Large intestine (tissue), 3 donors: Measurements from ENCODE around the gene TTC32. TPM values are rescaled to one million over a fixed set of nuclear protein-coding genes. Genes with fewer than 3 reads are reported as not detected.

Experiments
- DNase-seq, 2 donors: peaks; one replicate each; pipeline versions ENCODE4 v3.0.0 to v3.0.0-alpha.2; 2013
- H3K27ac ChIP-seq: one replicate; pipeline ENCODE4 v1.5.1; 2013; ENCODE audit warnings: low read length
- H3K27me3 ChIP-seq: 2 replicates; pipeline ENCODE4 v1.6.1; 2013; ENCODE audit warnings: low read length; ENCODE audit not compliant: control insufficient read depth, insufficient read depth
- H3K36me3 ChIP-seq: 2 replicates; pipeline ENCODE4 v1.6.1; 2013; ENCODE audit warnings: low read length; ENCODE audit not compliant: control insufficient read depth, insufficient read depth
- H3K4me1 ChIP-seq: one replicate; pipeline ENCODE4 v1.6.1; 2013; ENCODE audit warnings: low read length; ENCODE audit not compliant: control insufficient read depth, insufficient read depth
- H3K4me3 ChIP-seq: one replicate; pipeline ENCODE4 v1.5.1; 2013; ENCODE audit warnings: low read length
- H3K9me3 ChIP-seq: one replicate; pipeline ENCODE4 v1.6.1; 2013; ENCODE audit warnings: mild to moderate bottlenecking, low read depth, low read length, moderate library complexity; ENCODE audit not compliant: control insufficient read depth
- WGBS: methylation state at CpG from one replicate; pipeline ENCODE4 v1.1.5; 2013; ENCODE audit warnings: low lambda C conversion rate; ENCODE audit not compliant: insufficient coverage; 5-methylcytosine and 5-hydroxymethylcytosine counted together
- polyA plus RNA-seq: library from polyadenylated mRNA; unstranded; fragments of 120-200 nt; gene quantifications from one replicate; pipeline ENCODE4 v1.2.1, GENCODE V29; 2013

The TTC32 gene
- polyA plus RNA-seq, 1 donor, result 24.0 TPM

- WGBS, result no CpG with 5 or more reads among the region's 20 CpGs
- H3K4me1 ChIP-seq, result peaks cover 21% of the 10 kb centered on the region
- H3K27me3 ChIP-seq, result no peaks in the 10 kb centered on the region
- peak overlapping the region; percentile 53 for H3K27ac ChIP-seq
- H3K4me3 ChIP-seq, result no peak overlapping the region
- no peak for DNase-seq
- H3K36me3 ChIP-seq, result no peaks in the 10 kb centered on the region
- no peaks in the 10 kb centered on the region for H3K9me3 ChIP-seq
These were observed 46.9 kb downstream of the TTC32 start for GRCh38 chr2:19854596-19855541.

- Histone ChIP-seq H3K9me3 (no peaks in the 10 kb centered on the region), H3K27ac (no peak overlapping the region), H3K4me1 (peaks cover 19% of the 10 kb centered on the region), H3K4me3 (no peak overlapping the region), H3K36me3 (no peaks in the 10 kb centered on the region), H3K27me3 (no peaks in the 10 kb centered on the region)
- DNase-seq, result no peak
- no CpG with 5 or more reads among the region's 7 CpGs for WGBS
These were observed 50.6 kb downstream of the TTC32 start for GRCh38 chr2:19851116-19851695.

- Histone ChIP-seq H3K27ac (no peak overlapping the region), H3K4me3 (no peak overlapping the region), H3K36me3 (no peaks in the 10 kb centered on the region), H3K9me3 (no peaks in the 10 kb centered on the region), H3K4me1 (peaks cover 11% of the 10 kb centered on the region), H3K27me3 (no peaks in the 10 kb centered on the region)
- WGBS, result 80% methylated on average over 3 of the region's 14 CpGs
- DNase-seq, result no peak
These were observed 51.4 kb downstream of the TTC32 start for GRCh38 chr2:19850056-19851050.

GRCh38 chr2:19848952-19849351 is 52.8 kb downstream of the TTC32 start:
- Histone ChIP-seq H3K27ac (no peak overlapping the region), H3K36me3 (no peaks in the 10 kb centered on the region), H3K27me3 (peaks cover 3% of the 10 kb centered on the region), H3K4me3 (no peak overlapping the region), H3K4me1 (no peaks in the 10 kb centered on the region), H3K9me3 (no peaks in the 10 kb centered on the region)
- no CpG with 5 or more reads among the region's 5 CpGs for WGBS
- DNase-seq, result no peak

- H3K9me3 ChIP-seq, result no peaks in the 10 kb centered on the region
- DNase-seq, result no peak
- no peak overlapping the region for H3K4me3 ChIP-seq
- H3K4me1 ChIP-seq, result no peaks in the 10 kb centered on the region
- no peaks in the 10 kb centered on the region for H3K36me3 ChIP-seq
- no peak overlapping the region for H3K27ac ChIP-seq
- WGBS, result no CpG with 5 or more reads among the region's 11 CpGs
- peaks cover 3% of the 10 kb centered on the region for H3K27me3 ChIP-seq
These were observed 53.6 kb downstream of the TTC32 start for GRCh38 chr2:19848029-19848750.

GRCh38 chr2:19847486-19847885 is 54.3 kb downstream of the TTC32 start:
- H3K4me3 ChIP-seq, result no peak overlapping the region
- H3K27ac ChIP-seq, result no peak overlapping the region
- no peak for DNase-seq
- H3K27me3 ChIP-seq, result peaks cover 3% of the 10 kb centered on the region
- no CpG with 5 or more reads among the region's 4 CpGs for WGBS
- H3K9me3 ChIP-seq, result no peaks in the 10 kb centered on the region
- H3K4me1 ChIP-seq, result no peaks in the 10 kb centered on the region
- H3K36me3 ChIP-seq, result no peaks in the 10 kb centered on the region

Other genes with a start within 250 kb of the TTC32 start
- gene WDR35, start 88.1 kb upstream of the TTC32 start, polyA plus RNA-seq, result 9.8 TPM
- 2.5 TPM for gene MATN3, start 110.7 kb upstream of the TTC32 start, polyA plus RNA-seq
- gene LAPTM4A, start 149.6 kb upstream of the TTC32 start, polyA plus RNA-seq, result 294 TPM